HG03135 (cell line): ENCODE measurements around the gene UPK1A.
"Not testable (repeated sequence)": the region's sequence is repeated elsewhere in the genome, so short reads cannot be mapped to it uniquely, and the experiment has no call there.

Experiments used
- ATAC-seq: cut with Tn5 transposase; IDR thresholded peaks from one replicate; pipeline ENCODE4 v1.9.1; 2021; ENCODE audit warnings: mild to moderate bottlenecking, moderate library complexity; ENCODE audit not compliant: unreplicated experiment

The UPK1A gene

DNA sequence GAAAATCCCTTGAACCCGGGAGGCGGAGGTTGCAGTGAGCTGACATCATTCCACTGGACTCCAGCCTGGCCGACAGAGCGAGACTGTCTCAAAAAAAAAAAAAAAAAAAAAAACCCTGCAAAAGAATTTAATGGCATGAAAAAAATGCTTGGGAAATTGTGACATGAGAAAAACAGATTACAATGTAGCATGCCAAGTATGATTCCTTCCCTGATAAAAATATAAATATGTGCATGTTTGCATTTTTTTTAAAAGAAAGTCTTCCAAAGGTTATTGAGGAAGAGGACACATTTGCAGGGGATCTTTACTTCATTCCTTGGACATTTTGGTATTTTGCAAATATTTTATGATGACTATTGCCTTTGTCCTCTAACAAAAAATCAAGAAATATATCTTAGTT lies 23.5 kb downstream of the UPK1A start:
- ATAC-seq: no peak

DNA sequence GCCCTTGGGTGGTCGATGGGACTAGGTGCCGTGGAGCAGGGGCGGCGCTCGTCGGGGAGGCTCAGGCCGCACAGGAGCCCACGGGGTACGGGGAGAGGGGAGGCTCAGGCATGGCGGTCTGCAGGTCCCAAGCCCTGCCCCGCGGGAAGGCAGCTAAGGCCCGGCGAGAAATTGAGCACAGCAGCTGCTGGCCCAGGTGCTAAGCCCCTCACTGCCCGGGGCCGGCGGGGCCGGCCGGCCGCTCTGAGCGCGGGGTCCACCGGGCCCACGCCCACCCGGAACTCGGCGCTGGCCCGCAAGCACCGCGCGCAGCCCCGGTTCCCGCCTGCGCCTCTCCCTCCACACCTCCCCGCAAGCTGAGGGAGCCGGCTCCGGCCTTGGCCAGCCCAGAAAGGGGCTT lies 24.8 kb downstream of the UPK1A start:
- ATAC-seq: not testable (repeated sequence)

DNA sequence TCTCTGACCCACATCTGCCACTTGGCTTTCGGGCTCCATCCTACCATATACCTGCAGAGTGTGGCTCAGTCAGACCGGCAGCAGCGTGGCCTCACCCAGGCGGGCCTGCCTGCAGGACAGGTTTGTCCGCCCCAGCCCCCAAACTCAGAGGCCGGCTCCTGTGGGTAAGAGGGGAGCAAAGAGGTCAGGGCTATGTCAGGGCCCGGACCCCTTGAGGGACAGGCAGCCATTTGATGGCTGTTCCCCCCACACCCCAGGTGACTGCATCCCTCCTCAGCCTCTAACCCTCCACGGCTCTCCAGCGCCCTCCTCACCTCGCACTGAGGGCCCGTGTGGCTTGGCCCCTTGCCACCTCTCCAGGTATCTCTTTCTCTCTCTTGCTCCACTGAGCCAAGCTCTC lies 25.7 kb downstream of the UPK1A start:
- ATAC-seq: no peak

DNA sequence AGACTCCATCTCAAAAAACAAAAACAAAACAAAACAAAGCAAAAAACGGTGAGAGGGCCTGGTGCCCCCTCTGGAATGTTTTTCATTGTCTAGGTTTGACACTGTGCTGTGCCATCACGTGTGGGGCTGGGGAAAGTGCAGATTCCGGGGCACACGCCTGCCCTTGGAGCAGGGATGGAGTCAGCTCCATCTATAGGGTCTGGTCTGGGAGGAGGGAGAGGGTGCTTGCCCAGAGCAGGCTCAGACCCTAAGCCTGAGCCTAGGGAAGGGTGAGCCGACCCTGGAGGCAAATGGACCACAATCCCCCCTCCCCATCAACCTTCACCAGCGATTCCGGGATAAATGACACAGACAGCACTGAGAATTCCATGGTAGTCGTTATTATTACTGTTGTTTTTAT lies 27.1 kb downstream of the UPK1A start:
- ATAC-seq: no peak

DNA sequence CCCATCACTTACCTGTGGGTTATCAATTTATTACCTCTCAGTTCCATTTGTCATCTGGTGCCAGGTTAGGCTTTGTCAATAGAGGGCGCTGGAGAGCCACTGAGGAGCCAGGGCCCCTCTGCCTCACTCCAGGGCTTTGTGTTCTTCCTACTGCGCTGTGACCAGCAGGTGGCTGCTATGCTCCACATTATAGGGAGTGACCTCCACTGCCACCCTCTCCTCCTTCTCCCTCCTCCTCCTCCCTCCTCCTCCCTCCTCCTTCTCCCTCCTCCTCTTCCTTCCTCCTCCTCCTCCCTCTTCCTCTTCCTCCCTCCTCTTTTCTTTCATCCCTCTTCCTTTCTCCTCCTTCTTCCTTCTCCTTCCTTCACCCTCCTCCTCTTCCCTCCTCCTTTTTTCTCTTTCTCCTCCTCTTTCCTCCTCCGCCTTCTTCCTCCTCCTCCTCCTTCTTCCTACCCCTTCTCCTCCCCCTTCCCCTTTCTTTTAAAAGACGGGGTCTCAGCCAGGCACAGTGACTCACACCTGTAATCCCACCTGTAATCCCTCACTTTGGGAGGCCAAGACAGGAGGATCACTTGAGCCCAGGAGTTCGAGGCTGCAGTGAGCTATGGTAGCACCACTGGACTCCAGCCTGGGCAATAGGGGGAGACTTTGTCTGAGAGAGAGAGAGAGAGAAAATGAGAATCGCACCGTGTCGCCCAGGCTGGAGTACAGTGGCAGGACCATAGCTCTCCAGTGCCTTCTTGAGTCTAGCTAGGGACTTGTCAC lies 27.7 kb downstream of the UPK1A start:
- ATAC-seq: peak; percentile 67

DNA sequence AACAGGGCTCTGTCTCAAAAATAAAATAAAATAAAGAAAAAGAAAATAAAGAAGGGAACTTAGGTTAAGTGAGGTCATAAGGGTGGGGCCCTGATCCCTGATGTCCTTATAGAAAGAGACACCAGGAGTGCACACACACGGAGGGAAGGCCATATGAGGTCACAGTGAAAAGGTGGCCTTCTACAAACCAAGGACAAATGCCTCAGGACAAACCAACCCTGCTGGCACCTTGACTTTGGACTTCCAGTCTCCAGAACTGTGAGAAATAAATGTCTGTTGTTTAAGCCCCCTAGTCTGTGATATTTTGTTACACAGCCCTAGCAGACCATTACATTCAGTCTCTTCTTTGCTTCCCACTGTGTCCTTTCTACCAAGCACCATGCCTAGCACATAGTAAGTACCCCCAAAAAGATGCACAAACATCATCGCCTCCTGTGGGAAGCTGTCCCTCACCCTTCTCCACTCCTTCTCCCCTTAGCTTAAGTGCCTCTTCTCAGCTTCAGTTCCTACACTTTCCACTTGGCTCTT lies 29.6 kb downstream of the UPK1A start:
- ATAC-seq: no peak

DNA sequence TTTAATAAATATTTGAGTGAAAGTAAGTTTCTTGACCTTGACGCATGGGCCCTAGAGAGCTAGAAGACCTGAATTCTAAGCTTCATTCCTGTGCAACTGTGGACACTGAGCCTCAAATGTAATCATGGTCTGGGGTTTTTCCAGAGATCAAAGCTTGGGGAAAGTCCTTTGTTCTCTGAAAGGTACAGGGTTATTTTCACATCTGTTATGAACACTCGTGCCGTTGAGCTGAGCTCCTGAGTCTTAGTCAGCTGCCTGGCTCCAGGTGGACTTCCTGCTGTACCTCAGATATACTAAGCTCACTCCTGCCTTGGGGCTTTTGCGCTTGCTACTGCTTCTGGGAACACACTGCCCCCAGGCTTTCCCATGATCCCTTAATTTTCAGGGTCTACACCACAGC lies 30.5 kb downstream of the UPK1A start:
- no peak for ATAC-seq

DNA sequence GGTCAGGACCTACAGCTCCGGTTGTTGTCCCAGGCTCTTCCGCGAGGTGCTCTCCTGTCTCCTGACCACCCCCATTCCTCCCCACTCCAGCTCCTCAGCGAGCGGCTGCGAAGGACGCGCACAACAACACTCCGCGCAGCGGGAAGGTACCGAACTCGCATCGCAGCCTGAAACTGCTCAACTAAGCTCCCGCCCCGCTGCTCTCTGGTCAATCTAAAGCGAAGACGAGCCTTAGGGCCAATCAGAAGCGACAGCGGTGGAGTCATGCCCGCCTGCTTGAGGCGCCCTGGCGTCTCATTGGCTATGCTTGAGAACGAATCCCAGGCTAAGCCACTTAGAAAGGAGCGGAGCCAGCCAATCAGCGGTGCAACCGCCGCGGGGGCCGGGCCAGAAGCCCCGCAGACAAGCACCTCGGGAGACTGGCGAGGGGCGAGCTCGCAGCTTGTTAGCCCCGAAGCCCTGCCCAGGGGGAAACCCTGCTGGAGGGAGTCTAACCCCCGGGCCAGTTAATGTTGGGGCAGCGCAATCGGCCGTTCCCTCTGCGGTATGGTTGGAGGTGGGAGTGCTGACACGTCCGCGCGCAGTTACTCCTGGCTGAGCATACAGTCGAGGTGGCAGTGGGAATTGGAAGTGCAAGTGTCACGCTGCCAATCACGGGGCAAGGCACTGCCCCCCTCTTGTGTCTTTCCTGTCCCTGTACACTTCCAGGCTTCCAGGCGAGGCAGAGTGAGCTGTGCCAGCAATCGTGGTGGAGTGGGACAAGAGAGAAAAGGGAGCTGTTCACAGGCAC lies 36.1 kb downstream of the UPK1A start:
- ATAC-seq: peak; percentile 95

DNA sequence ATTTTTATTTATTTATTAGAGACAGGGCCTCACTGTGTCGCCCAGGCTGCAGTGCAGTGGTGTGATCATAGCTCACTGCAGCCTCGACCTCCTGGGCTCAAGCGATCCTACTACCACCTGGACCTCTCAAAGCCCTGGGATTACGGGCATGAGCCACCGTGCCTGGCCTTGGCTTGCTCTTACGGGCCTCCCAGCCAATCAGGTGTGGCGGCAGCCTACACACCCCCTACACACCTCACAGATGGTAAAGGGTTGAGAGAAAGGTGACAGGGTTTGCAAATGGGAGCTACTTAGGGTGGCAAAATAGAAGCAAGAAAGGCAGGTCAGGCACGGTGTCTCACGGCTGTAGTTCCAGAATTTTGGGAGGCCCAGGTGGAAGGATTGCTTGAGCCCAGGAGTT lies 37.0 kb downstream of the UPK1A start:
- ATAC-seq: no peak

DNA sequence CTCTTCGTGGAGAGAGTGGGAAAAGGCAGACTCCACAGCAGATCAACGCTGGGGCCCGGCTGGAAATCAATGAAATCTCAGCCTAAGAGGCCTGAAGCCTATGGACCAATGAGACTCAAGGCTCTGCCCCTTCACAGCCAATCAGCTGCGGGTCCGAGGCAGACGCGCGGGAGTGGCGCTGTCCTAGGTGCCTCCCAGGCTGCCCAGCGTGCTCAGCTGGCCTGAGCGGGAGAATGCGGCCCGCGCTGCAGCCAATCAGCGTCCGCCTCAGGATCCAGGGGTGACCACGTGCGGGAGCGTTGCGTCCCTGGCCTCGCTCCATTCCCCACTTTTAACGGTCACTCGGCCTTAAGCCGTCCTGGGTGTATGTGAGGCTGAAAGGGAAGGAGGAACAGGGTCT lies 37.9 kb downstream of the UPK1A start, which contains the start of gene ZBTB32:
Gene ZBTB32 (plus strand): TSS at position 341 of the 400 bp plus-strand sequence. CDS start 10,069 bp downstream, outside the sequence.
- no peak for ATAC-seq

DNA sequence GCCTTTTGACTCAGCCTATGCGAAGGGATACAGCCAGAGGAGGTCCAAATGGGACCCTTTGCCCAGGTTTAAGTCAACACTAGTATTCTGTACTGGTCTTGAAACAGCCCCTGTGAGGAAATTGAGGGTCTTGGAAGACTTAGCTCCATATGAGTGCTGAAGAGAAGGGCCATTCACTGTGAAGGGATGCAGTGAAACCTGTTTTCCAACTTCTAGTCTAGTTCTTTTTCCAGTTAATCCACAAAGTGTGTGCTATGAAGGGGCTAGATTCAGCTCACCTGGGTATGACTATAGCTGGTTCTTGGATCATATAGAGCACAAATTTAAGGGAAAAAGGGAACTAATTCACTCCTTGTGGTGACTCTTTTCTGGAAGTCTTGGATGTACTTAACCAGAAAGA lies 42.1 kb downstream of the UPK1A start:
- no peak for ATAC-seq

DNA sequence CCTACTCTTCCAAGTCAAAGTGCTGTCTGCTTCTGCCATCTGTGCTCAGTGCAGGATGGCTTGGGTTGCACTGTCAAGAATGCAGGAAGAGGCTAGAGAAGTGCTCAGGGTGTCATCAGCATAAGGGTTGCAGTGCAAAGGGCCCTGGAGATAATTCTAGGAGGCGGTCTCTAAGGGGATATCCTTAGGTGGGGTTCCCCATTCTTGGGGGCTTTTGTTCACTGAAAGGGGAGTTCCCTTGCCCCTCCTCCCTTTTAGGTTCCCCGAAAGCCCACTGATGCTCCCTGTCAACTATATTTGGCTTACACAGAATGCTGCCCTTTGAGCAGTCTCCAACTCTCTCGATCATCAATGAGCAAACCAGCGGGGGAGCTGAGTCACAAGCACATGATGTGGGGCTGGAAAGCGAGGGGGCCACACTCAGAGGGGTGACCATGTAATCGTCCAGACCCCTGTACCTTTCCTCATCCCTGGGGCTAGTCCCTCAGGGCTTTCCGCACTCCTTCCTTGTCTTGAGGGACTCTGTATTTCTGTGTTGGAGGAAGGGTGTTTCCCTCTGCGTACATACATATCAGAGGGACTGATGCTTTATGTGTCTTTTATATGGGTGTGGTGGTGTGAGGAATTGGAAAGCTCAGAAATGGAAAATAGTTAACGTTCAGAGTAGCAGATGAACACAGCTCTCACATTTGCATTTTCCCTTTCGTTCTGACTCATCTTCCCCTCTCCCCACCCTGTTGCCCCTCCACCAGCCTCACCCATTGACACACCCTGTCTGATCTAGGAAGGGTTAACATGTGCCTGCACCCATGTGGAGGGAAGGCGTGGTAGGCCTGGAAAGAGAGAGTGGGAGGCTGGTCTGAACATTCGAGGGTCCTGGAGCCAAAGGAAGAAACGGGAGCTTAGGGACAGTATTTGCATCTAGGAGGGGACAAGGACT lies 44.7 kb downstream of the UPK1A start:
- ATAC-seq: peak; percentile 35

DNA sequence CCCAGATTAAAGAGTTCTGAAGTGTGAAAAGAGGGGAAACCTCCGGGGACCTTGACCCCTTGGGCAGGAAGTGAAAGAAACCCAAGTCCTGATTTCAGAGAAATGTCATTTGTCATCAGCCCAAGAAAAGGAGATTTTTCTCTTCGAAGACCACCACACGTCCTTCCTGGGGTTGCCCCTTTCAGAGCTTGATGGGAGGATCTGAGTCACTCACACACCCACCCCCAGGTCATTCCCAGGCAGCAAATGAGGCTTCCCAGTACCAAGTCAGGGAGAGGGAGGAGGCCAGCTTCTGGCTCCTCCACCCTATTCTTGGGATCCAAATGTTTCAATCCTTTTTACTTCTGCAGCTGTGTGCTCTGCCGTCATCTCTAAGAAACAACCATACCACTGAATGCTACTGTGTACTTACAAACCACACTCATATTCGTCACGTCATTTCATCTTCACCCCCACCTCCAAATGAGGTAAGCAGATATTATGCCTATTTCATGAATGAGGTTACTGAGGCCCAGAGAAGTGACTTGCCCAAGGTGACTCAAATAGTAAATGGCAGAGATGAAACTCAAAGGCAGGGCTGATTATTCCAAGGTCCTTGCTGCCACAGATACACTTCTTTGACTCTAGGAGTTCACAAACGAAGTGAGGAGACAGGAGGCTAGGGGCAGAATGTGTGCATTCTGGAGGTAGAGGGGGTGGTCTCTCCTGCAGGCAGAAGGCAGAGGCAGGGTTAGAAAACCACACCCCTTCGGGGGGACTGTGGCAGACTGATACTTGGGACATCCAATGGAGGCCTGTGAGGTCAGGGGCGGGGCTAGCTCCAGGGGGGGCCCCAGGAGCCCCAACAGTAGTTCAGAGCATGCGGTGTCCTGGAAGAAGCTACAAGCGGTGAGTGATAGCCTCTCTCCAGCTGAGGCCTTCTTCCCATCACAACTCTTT lies 46.5 kb downstream of the UPK1A start:
- no peak for ATAC-seq

DNA sequence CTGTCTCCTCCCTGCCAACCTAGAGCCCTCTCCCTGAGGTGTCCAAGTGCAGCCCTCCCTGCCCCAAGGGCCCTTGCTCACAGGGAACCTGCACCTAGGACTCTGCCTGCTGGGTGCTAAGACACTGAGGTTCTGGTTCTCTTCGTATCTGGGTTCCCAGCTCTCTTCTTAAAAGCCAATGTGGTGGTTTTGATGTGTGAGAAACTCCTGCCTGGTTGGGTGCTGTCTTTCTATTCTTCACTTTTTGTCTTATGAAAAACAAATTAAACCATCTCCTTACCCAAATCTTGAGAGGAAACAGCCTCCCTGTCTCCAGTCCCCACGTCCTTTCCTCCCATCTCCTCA lies 47.2 kb downstream of the UPK1A start:
- ATAC-seq: no peak

DNA sequence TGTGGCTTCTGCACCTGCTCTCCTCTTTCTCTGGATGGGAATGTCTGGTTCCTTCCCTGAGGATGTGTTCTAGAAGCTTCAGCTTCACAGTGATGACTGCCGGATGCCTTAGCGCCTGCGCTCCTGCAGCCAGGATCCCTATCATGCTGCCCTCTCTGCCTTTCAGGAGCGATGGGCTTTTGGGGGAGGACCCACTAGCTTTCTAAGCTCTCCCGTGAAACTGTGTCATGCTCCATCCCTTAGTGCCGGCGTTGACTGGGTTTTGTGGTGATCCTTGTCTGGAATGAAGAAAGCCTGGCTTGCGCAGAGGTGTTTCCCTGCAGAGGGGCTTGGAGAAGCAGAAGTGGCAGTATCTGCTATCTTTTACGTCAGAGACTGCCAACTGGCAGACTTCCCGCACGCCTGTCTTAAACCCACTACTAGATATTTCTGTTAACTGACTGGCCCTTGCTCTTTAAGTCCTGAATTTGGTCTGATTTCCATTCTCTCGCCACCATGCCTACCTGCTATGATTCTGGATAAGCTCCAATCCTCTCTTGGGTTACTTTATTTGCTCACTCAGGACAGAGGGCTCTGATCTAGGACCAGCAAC lies 47.7 kb downstream of the UPK1A start:
- ATAC-seq: no peak

DNA sequence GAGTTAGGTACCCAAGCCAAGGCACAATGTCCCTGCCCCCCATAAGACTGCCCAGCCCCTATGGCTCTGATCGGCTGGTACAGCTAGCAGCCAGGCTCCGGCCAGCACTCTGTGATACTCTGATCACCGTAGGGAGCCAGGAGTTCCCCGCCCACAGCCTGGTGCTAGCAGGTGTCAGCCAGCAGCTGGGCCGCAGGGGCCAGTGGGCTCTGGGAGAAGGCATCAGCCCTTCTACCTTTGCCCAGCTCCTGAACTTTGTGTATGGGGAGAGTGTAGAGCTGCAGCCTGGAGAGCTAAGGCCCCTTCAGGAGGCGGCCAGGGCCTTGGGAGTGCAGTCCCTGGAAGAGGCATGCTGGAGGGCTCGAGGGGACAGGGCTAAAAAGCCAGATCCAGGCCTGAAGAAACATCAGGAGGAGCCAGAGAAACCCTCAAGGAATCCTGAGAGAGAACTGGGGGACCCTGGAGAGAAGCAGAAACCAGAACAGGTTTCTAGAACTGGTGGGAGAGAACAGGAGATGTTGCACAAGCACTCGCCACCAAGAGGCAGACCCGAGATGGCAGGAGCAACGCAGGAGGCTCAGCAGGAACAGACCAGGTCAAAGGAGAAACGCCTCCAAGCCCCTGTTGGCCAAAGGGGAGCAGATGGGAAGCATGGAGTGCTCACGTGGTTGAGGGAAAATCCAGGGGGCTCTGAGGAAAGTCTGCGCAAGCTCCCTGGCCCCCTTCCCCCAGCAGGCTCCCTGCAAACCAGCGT lies 48.5 kb downstream of the UPK1A start:
- no peak for ATAC-seq

DNA sequence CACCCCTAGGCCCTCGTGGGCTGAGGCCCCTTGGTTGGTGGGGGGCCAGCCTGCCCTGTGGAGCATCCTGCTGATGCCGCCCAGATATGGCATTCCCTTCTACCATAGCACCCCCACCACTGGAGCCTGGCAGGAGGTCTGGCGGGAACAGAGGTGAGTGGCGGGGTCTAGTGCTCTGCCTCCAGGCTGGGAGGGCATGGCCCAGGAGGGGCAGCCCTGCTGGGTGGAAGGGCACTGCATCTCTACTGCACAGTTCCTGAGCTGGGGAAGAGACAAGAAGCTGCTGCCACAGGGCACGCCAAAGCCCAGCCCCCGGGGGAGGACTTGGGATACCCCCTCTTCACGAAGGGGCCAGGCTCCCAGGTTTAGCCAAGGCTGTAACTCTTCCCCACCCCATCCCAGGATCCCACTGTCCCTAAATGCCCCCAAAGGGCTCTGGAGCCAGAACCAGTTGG lies 49.1 kb downstream of the UPK1A start:
- ATAC-seq: no peak

DNA sequence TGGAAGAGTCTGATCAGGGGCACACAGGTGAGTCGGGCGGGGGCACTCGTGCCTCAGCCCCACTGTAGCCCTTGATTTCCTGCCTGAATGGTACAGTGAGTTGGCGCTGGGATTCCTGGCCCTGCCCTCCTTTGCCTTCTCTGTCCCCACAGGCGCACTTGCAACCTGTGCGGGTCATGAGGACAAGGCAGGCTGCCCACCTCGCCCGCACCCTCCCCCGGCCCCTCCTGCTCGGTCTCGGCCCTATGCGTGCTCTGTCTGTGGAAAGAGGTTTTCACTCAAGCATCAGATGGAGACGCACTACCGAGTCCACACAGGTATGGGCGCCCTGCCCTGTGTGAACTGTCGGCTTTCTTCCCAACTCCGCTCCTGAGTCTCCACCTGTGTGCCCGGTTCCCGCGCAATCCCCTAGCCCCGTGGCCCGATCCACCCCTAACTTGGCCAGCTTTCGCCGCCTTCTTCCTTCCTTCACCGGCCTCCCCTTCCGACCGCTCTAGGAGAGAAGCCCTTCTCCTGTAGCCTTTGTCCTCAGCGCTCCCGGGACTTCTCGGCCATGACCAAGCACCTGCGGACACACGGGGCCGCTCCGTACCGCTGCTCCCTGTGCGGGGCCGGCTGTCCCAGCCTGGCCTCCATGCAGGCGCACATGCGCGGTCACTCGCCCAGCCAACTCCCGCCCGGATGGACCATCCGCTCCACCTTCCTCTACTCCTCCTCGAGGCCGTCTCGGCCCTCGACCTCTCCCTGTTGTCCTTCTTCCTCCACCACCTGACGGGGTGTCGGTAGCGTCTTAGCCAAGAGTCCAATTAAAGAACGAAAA lies 49.9 kb downstream of the UPK1A start:
- peak; percentile 4 for ATAC-seq
